Tibial nerve (tissue), 4 donors: Measurements from ENCODE around the gene SNX9. TPM values are rescaled to one million over a fixed set of nuclear protein-coding genes. Genes with fewer than 3 reads are reported as not detected.

Source experiments
- DNase-seq, 2 donors: peaks; one replicate each; pipeline ENCODE4 v3.0.0-alpha.2; 2019; ENCODE audit warnings: low spot score in 2 of 2
- H3K27ac ChIP-seq, 4 donors: fragments of 200-600 bp; sonication (generic) in 3 of 4; one replicate each; pipeline ENCODE4 v1.5.1; 2017 to 2019; ENCODE audit warnings: mild to moderate bottlenecking in 1 of 4
- H3K27me3 ChIP-seq, 2 donors: fragments of 200-600 bp; sonication (generic) in 1 of 2; one replicate each; pipeline versions ENCODE4 v1.5.1 to v1.6.0; 2017 to 2019
- H3K36me3 ChIP-seq, 3 donors: fragments of 200-600 bp; sonication (generic); one replicate each; pipeline ENCODE4 v1.5.1; 2018 to 2019
- H3K4me1 ChIP-seq, 4 donors: fragments of 200-600 bp; sonication (generic) in 3 of 4; one replicate each; pipeline ENCODE4 v1.5.1; 2017 to 2019
- H3K4me3 ChIP-seq, 4 donors: fragments of 200-600 bp; sonication (generic) in 3 of 4; one replicate each; pipeline ENCODE4 v1.5.1; 2017 to 2019; ENCODE audit warnings: mild to moderate bottlenecking in 1 of 4, moderate library complexity in 1 of 4
- H3K9me3 ChIP-seq, 4 donors: fragments of 200-600 bp; sonication (generic) in 3 of 4; one replicate each; pipeline ENCODE4 v1.5.1; 2017 to 2019
- EP300 ChIP-seq, 2 donors: sonication (generic); formaldehyde crosslinking; IDR thresholded peaks; one replicate each; pipeline ENCODE4 v1.6.1; 2017; ENCODE audit warnings: antibody characterized with exemption in 2 of 2, mild to moderate bottlenecking in 1 of 2
- POLR2A ChIP-seq, 2 donors: fragments of 450-650 bp; IDR thresholded peaks; one replicate each; pipeline ENCODE4 v1.6.1; 2017; ENCODE audit warnings: antibody characterized with exemption in 2 of 2, mild to moderate bottlenecking in 2 of 2, moderate library complexity in 2 of 2
- WGBS, 2 donors: methylation state at CpG; one replicate each; pipeline ENCODE4 v1.1.5; 2018; 5-methylcytosine and 5-hydroxymethylcytosine counted together
- total RNA-seq, 4 donors: library from RNA; depleted of rRNA; stranded (reverse); fragments of >200 nt; gene quantifications; one replicate each; pipeline ENCODE4 v1.1.0, GENCODE V29; 2016
- TF ChIP-seq, protein P1 (sequence below), 5 experiments: fragments of 200-600 bp in 3 of 5; fragments of 450-650 bp in 2 of 5; sonication (generic) in 3 of 5; IDR thresholded peaks; one replicate each; pipeline ENCODE4 v1.5.1; 2016 to 2019; ENCODE audit warnings: antibody characterized with exemption in 5 of 5, mild to moderate bottlenecking in 3 of 5, moderate library complexity in 2 of 5

Gene SNX9
- total RNA-seq, 4 donors from 2014 or later = 61.2 to 69.2 (median 63.9) TPM

DNA sequence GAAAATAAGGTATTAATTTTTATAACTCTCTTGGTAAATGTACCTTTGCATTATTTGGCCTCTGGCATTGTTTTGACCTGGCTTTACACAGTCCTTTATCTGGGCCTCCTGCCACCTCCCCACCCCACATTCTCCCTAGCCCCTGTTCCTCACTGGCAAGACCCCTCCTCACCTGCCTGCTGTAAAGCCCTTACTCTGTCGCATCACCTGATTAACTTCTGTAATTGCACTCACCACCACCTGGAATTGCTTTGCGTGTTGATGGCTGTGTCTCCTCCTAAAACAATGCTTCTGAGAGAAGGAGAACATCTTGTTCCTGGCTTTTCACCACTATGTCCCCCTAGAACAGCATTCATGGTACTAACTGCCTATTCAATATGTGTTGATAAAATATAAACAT is 24.8 kb downstream of the SNX9 start:
- Histone ChIP-seq H3K27me3 (no peaks in the 10 kb centered on the region), H3K4me1 (peaks cover 0 to 61% (median 6%) of the 10 kb centered on the region in 4 donors)

GRCh38 chr6:157848693-157849092 is 25.6 kb downstream of the SNX9 start:
- TF ChIP-seq, protein P1, sequence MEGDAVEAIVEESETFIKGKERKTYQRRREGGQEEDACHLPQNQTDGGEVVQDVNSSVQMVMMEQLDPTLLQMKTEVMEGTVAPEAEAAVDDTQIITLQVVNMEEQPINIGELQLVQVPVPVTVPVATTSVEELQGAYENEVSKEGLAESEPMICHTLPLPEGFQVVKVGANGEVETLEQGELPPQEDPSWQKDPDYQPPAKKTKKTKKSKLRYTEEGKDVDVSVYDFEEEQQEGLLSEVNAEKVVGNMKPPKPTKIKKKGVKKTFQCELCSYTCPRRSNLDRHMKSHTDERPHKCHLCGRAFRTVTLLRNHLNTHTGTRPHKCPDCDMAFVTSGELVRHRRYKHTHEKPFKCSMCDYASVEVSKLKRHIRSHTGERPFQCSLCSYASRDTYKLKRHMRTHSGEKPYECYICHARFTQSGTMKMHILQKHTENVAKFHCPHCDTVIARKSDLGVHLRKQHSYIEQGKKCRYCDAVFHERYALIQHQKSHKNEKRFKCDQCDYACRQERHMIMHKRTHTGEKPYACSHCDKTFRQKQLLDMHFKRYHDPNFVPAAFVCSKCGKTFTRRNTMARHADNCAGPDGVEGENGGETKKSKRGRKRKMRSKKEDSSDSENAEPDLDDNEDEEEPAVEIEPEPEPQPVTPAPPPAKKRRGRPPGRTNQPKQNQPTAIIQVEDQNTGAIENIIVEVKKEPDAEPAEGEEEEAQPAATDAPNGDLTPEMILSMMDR (IDR thresholded peaks at IDR 0.05) = no peak
- TF ChIP-seq POLR2A (IDR thresholded peaks at IDR 0.05) = no peak
- no peak for TF ChIP-seq EP300 (IDR thresholded peaks at IDR 0.05)
- no peak overlapping the region for H3K27ac ChIP-seq
- H3K9me3 ChIP-seq = peaks cover 0 to 23% (median 8%) of the 10 kb centered on the region in 4 donors
- no peak for DNase-seq
- no peak overlapping the region for H3K4me3 ChIP-seq
- H3K4me1 ChIP-seq = peaks cover 0 to 53% (median 6%) of the 10 kb centered on the region in 4 donors
- H3K36me3 ChIP-seq = peaks cover 0 to 9% (median 0%) of the 10 kb centered on the region in 3 donors
- 87 to 94% methylated on average over 8 of the region's 8 CpGs for WGBS, 2 donors
- no peaks in the 10 kb centered on the region for H3K27me3 ChIP-seq

More for the DNA sequence above, 24.8 kb downstream of the SNX9 start:
- 92 to 93% methylated on average over 2 of the region's 2 CpGs for WGBS, 2 donors
- H3K27ac ChIP-seq = no peak overlapping the region
- no peak overlapping the region for H3K4me3 ChIP-seq
- DNase-seq = no peak
- peaks cover 0 to 14% (median 4%) of the 10 kb centered on the region in 4 donors for H3K9me3 ChIP-seq
- TF ChIP-seq EP300 (IDR thresholded peaks at IDR 0.05) (no peak), POLR2A (IDR thresholded peaks at IDR 0.05) (no peak)
- H3K36me3 ChIP-seq = peaks cover 0 to 4% (median 0%) of the 10 kb centered on the region in 3 donors

- 96 to 97% methylated on average over 5 of the region's 5 CpGs for WGBS, 2 donors
- peaks cover 0 to 53% (median 6%) of the 10 kb centered on the region in 4 donors for H3K4me1 ChIP-seq
- peaks cover 0 to 10% (median 0%) of the 10 kb centered on the region in 3 donors for H3K36me3 ChIP-seq
- H3K27me3 ChIP-seq = no peaks in the 10 kb centered on the region
- no peak for TF ChIP-seq EP300 (IDR thresholded peaks at IDR 0.05)
- TF ChIP-seq, protein P1 (IDR thresholded peaks at IDR 0.05) = no peak
- no peak for TF ChIP-seq POLR2A (IDR thresholded peaks at IDR 0.05)
- no peak for DNase-seq
- H3K4me3 ChIP-seq = no peak overlapping the region
- peaks cover 0 to 27% (median 8%) of the 10 kb centered on the region in 4 donors for H3K9me3 ChIP-seq
- no peak overlapping the region for H3K27ac ChIP-seq
Observed at GRCh38 chr6:157849288-157850017, 26.4 kb downstream of the SNX9 start.

DNA sequence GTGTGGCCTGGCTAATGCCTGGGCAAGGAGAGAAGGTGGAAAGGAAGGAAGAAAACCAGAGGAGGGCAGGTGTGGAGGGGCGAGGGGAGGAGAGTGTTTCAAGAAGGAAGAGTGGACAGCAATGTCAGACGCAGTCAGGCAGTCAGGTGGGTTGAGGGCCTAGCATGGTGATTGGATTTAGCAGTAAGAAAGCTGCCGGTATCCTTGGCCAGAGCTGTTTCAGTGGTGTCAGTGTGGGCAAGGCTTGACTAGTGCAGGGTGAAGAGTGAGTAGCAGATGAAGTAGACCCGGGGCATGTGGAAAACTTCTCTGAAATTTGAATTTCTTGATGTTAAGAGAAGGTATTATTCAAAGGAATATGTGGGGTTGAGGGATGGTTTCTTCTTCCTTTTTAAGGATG is 27.0 kb downstream of the SNX9 start:
- no peak overlapping the region for H3K27ac ChIP-seq
- peaks cover 0 to 53% (median 6%) of the 10 kb centered on the region in 4 donors for H3K4me1 ChIP-seq
- DNase-seq = no peak
- no peaks in the 10 kb centered on the region for H3K27me3 ChIP-seq
- peaks cover 0 to 27% (median 8%) of the 10 kb centered on the region in 4 donors for H3K9me3 ChIP-seq
- H3K36me3 ChIP-seq = peaks cover 0 to 10% (median 0%) of the 10 kb centered on the region in 3 donors
- H3K4me3 ChIP-seq = no peak overlapping the region
- 77 to 87% methylated on average over 4 of the region's 4 CpGs for WGBS, 2 donors
- TF ChIP-seq EP300 (IDR thresholded peaks at IDR 0.05) (no peak), POLR2A (IDR thresholded peaks at IDR 0.05) (no peak)
- TF ChIP-seq, protein P1 (IDR thresholded peaks at IDR 0.05) = no peak

DNA sequence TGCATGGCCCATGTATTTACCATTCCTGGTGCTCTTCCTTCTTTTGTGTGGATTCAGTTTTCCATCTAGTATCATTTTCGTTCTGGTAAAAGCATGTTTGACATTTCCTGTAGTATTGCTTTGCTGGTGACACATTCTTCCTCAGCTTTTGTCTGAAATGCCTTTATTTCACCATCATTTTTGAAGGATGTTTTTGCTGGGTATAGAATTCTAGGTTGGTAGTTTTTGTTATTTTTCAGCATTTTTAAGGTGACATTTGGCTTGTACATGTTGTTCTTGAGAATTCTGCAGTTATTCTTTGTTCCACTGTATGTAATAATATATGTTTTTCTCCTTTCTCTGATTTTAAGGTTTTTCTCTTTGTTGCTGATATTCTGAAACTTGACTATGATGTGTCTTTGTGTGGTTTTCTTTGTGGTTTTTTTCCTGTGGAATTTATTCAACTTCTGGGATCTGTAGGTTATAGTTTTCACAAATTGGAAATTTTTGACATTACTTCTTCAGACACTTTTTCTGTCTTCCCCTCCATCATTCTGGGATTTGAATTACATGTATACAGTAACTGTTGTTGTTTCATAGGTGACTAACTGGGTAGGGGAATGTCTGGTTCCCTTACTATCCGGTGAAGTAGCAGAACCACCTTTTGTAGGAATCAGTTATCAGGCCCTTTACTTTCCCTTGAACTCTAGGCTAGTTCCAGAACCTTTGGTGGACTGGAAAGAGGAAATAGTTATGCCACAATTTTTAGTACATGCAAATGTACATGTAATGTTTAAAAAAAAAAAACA is 30.2 kb downstream of the SNX9 start:
- H3K4me3 ChIP-seq = no peak overlapping the region
- 91 to 95% methylated on average over 2 of the region's 2 CpGs for WGBS, 2 donors
- DNase-seq = no peak
- TF ChIP-seq, protein P1 (IDR thresholded peaks at IDR 0.05) = no peak
- TF ChIP-seq EP300 (IDR thresholded peaks at IDR 0.05) = no peak
- no peak for TF ChIP-seq POLR2A (IDR thresholded peaks at IDR 0.05)
- peaks cover 0 to 33% (median 8%) of the 10 kb centered on the region in 4 donors for H3K9me3 ChIP-seq
- peaks cover 0 to 10% (median 0%) of the 10 kb centered on the region in 3 donors for H3K36me3 ChIP-seq
- H3K4me1 ChIP-seq = peaks cover 0 to 36% (median 2%) of the 10 kb centered on the region in 4 donors
- H3K27ac ChIP-seq = no peak overlapping the region
- no peaks in the 10 kb centered on the region for H3K27me3 ChIP-seq
